ENCODE results near the gene USP38.

The USP38 gene

DNA sequence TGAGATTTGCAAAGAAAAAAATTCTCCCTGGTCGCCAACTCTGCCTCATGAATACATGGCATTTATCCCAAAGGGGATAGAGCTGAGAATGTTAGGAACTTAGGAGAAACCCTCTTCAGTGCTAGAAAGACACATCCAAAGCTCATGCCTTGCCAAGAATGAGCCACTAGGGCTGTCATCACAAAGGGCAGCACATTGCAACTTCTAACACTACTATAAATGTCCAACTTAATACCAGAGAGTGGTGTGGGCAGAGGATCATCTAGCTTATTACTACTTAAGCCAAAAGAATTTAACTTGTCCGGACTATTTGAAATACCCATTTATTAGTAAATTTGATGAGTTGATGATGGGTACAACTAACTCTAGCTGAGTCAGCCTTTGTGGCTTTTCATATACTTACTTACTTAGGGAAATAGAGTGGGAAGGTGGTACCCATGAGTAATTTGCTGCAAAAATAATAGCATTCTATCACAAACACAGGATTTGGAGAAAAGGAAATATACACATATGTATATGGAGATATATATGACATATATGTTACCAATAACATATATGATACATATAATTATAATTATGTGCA is 85.6 kb downstream of the USP38 start:
- no peak for DNase-seq
